GM12878 (cell line): ENCODE data around the gene TAAR9. TPM values are rescaled to one million over a fixed set of nuclear protein-coding genes. Genes with fewer than 3 reads are reported as not detected.

ENCODE experiments used
- ATAC-seq: fragments of 200-7000 bp; cut with Tn5 transposase; 3 replicates; pipeline ENCODE4 v1.9.1; 2020; ENCODE audit warnings: mild to moderate bottlenecking, moderate library complexity
- BruUV-seq: library from RNA; stranded (reverse); fragments of 400-500 nt; replicated peaks from 2 replicates; lab custom pipeline; 2021; lab: Mats Ljungman, UMichigan
- CTCF ChIA-PET: fragments of 300-600 bp; sonication (Branson Sonifier 250); formaldehyde crosslinking; extraction: SDS; loops from one replicate; lab custom pipeline; 2021; ENCODE audit warnings: inconsistent platforms; lab: Yijun Ruan, JAX
- POLR2A ChIA-PET: fragments of 350-600 bp; formaldehyde crosslinking; extraction: SDS; loops from one replicate; lab custom pipeline; 2021; ENCODE audit warnings: inconsistent platforms; lab: Charles Lee
- RAD21 ChIA-PET: fragments of 300-600 bp; sonication (Branson Sonifier 250); formaldehyde crosslinking; loops from one replicate; lab custom pipeline; 2023; ENCODE audit warnings: antibody characterized with exemption; ENCODE audit not compliant: unreplicated experiment; lab: Charles Lee
- SMC1A ChIA-PET: fragments of 300-600 bp; sonication (Branson Sonifier 250); formaldehyde crosslinking; loops from one replicate; lab custom pipeline; 2023; ENCODE audit not compliant: unreplicated experiment, uncharacterized antibody; lab: Charles Lee
- DNase-seq: peaks from one replicate; pipeline ENCODE4 v3.0.0-alpha.2; 2011; ENCODE audit warnings: low read depth, low spot score
- FAIRE-seq: peaks from 3 replicates; lab custom pipeline; 2011; peaks lifted over from hg19 to GRCh38; lab: Jason Lieb, UNC
- H2AFZ ChIP-seq: 2 replicates; pipeline ENCODE4 v1.6.0; 2011; ENCODE audit warnings: low read depth, low read length, control low read depth; ENCODE audit not compliant: control insufficient read depth
- H3K27ac ChIP-seq: 2 replicates; pipeline ENCODE4 v1.5.1; 2011; ENCODE audit warnings: control low read depth; ENCODE audit not compliant: control insufficient read depth, insufficient read depth
- H3K27me3 ChIP-seq, 2 experiments: replicated peaks in 1 of 2; 2 replicates each; pipeline versions ENCODE4 v1.6.0 to v1.6.1; 2011; ENCODE audit warnings: low read length in 1 of 2; ENCODE audit not compliant: control insufficient read depth in 2 of 2, insufficient read depth in 2 of 2
- H3K36me3 ChIP-seq, 2 experiments: 2 replicates each; pipeline ENCODE4 v1.5.1; 2011; ENCODE audit warnings: low read length in 1 of 2; ENCODE audit not compliant: control insufficient read depth in 2 of 2, insufficient read depth in 2 of 2
- H3K4me1 ChIP-seq: 2 replicates; pipeline ENCODE4 v1.6.1; 2011; ENCODE audit warnings: mild to moderate bottlenecking, low read length, moderate library complexity, mixed read lengths; ENCODE audit not compliant: control insufficient read depth, insufficient read depth
- H3K4me2 ChIP-seq: 2 replicates; pipeline ENCODE4 v1.6.0; 2011; ENCODE audit warnings: control low read depth; ENCODE audit not compliant: control insufficient read depth, insufficient read depth
- H3K4me3 ChIP-seq: fragments of 200-600 bp; sonication (generic); 2 replicates; pipeline ENCODE4 v1.5.1; 2016
- H3K79me2 ChIP-seq: 2 replicates; pipeline ENCODE4 v1.6.0; 2011; ENCODE audit warnings: low read length; ENCODE audit not compliant: control insufficient read depth, insufficient read depth
- H3K9ac ChIP-seq: 2 replicates; pipeline ENCODE4 v1.8.0; 2011; ENCODE audit warnings: low read length, control low read depth, mixed read lengths; ENCODE audit not compliant: control insufficient read depth, insufficient read depth
- H3K9me3 ChIP-seq: replicated peaks from 3 replicates; pipeline ENCODE4 v1.5.1; 2011; ENCODE audit warnings: mild to moderate bottlenecking, low read length; ENCODE audit not compliant: control insufficient read depth, insufficient read depth
- H4K20me1 ChIP-seq: 2 replicates; pipeline ENCODE4 v1.6.0; 2011; ENCODE audit not compliant: control insufficient read depth, insufficient read depth
- CBX3 ChIP-seq: fragments of 200-600 bp; sonication (generic); IDR thresholded peaks from 2 replicates; pipeline ENCODE4 v1.6.1; 2016; ENCODE audit warnings: low read depth, borderline replicate concordance
- DPF2 ChIP-seq: fragments of 450-650 bp; IDR thresholded peaks from 2 replicates; pipeline ENCODE4 v1.6.1; 2017; ENCODE audit warnings: mild to moderate bottlenecking
- EGR1 ChIP-seq, 2 experiments: IDR thresholded peaks; 1 replicate in 1 of 2; 2 replicates in 1 of 2; pipeline ENCODE4 v1.6.1; 2011 to 2012; ENCODE audit warnings: low read depth in 2 of 2, low read length in 2 of 2, borderline replicate concordance in 1 of 2, mild to moderate bottlenecking in 1 of 2, moderate library complexity in 1 of 2
- MYB ChIP-seq: fragments of 150-350 bp; IDR thresholded peaks from 2 replicates; pipeline ENCODE4 v1.6.1; 2014; ENCODE audit warnings: mild to moderate bottlenecking, low read depth, low read length, borderline replicate concordance
- NBN ChIP-seq: fragments of 450-650 bp; IDR thresholded peaks from 2 replicates; pipeline ENCODE4 v1.6.1; 2016
- WGBS: methylation state at CpG from one replicate; pipeline ENCODE4 v1.1.6; 2016; ENCODE audit warnings: low lambda C conversion rate; ENCODE audit not compliant: insufficient replicate concordance, insufficient coverage; ENCODE audit errors: missing lambda C conversion rate; 5-methylcytosine and 5-hydroxymethylcytosine counted together
- in situ Hi-C: fragments of 300-500 bp; cut with MboI; formaldehyde crosslinking; loops from 9 replicates; pipeline ENCODE4 v1.14.3; 2018; ENCODE audit warnings: mixed read lengths
- intact Hi-C: fragments of 100-400 bp; cut with micrococcal nuclease; formaldehyde crosslinking; loops from one replicate; pipeline ENCODE4 v1.14.2; 2022; ENCODE audit not compliant: unreplicated experiment
- polyA plus RNA-seq, 11 experiments: library from polyadenylated mRNA; depleted of rRNA in 4 of 11; unstranded in 6 of 11; stranded (reverse) in 5 of 11; fragments of >200 nt; fragmentation: Nextera tagmentation in 4 of 11; fragmentation: Illumina TruSeq in 1 of 11; extraction: Ambion mirVana in 4 of 11; extraction: Trizol in 1 of 11; gene quantifications; 1 replicate in 1 of 11; 2 replicates in 10 of 11; pipeline versions ENCODE4 v1.2.1 to v1.2.3, GENCODE V29; 2011 to 2016; ENCODE audit warnings: inconsistent platforms in 2 of 11, missing spikeins in 2 of 11, low read depth in 1 of 11
- total RNA-seq, 4 experiments: library from RNA; depleted of rRNA in 3 of 4; stranded (reverse); fragments of >200 nt in 3 of 4; fragmentation: Illumina TruSeq in 1 of 4; extraction: Trizol in 1 of 4; gene quantifications; 2 replicates each; pipeline versions ENCODE4 v1.2.1 to v1.2.3, GENCODE V29; 2013 to 2021
- TF ChIP-seq, protein P1 (sequence below): IDR thresholded peaks from 2 replicates; pipeline ENCODE4 v1.6.1; 2012; ENCODE audit warnings: low read length, inconsistent platforms
- TF ChIP-seq, protein P2 (sequence below): fragments of 150-350 bp; IDR thresholded peaks from 2 replicates; pipeline ENCODE4 v1.6.1; 2014; ENCODE audit warnings: mild to moderate bottlenecking, low read depth, low read length

The TAAR9 gene
- total and polyA plus RNA-seq, 10 of the 15 experiments (the other 5 are each of a cell fraction or from before 2014, with no cell fraction given) = not detected

DNA sequence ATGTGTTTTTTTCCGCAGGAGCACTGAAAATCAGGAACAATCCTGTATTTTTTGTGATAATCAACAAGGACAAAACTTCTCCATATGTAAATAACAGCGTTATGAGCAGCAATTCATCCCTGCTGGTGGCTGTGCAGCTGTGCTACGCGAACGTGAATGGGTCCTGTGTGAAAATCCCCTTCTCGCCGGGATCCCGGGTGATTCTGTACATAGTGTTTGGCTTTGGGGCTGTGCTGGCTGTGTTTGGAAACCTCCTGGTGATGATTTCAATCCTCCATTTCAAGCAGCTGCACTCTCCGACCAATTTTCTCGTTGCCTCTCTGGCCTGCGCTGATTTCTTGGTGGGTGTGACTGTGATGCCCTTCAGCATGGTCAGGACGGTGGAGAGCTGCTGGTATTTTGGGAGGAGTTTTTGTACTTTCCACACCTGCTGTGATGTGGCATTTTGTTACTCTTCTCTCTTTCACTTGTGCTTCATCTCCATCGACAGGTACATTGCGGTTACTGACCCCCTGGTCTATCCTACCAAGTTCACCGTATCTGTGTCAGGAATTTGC, 32.2 kb downstream of the TAAR9 start, which contains the start of gene TAAR6:
TAAR6 (plus strand) TSS at position 102 of the 557 bp plus-strand sequence; CDS start at position 102, 0 bp downstream.
- intact Hi-C loops (no loop called here), in situ Hi-C loops (no loop called here)
- H3K4me2 ChIP-seq = no peak within 1 kb of the TSS
- FAIRE-seq (no peak), ATAC-seq (no peak), DNase-seq (no peak)
- ChIA-PET RAD21 (no interaction called here), SMC1A (interaction anchor here (0.7 kb wide), 1 partner anchor 246 kb away, joined by 3 read pairs; no protein-coding TSS in a partner anchor), CTCF (no interaction called here), POLR2A (no interaction called here)
- no peak within 1 kb of the TSS for H3K4me3 ChIP-seq
- H4K20me1 ChIP-seq = no peaks in the 10 kb centered on the region
- H3K9me3 ChIP-seq = no peaks in the 10 kb centered on the region
- H3K36me3 ChIP-seq = no peaks in the 10 kb centered on the region
- BruUV-seq = no TSS peak
- H3K27me3 ChIP-seq = no peaks in the 10 kb centered on the region
- 56% methylated on average over 15 of the region's 15 CpGs for WGBS
- no peaks in the 10 kb centered on the region for H3K79me2 ChIP-seq
- no peaks in the 10 kb centered on the region for H3K4me1 ChIP-seq
- H3K9ac ChIP-seq = no peak within 1 kb of the TSS
- no peak within 1 kb of the TSS for H3K27ac ChIP-seq
- TF ChIP-seq DPF2 (no peak), CBX3 (no peak), EGR1 (IDR thresholded peaks at IDR 0.05; ENCODE audit: borderline replicate concordance in 1 of 2, low read depth in 2 of 2, low read length in 2 of 2) (no peak), NBN (no peak), MYB (no peak)
- TF ChIP-seq, protein P1, sequence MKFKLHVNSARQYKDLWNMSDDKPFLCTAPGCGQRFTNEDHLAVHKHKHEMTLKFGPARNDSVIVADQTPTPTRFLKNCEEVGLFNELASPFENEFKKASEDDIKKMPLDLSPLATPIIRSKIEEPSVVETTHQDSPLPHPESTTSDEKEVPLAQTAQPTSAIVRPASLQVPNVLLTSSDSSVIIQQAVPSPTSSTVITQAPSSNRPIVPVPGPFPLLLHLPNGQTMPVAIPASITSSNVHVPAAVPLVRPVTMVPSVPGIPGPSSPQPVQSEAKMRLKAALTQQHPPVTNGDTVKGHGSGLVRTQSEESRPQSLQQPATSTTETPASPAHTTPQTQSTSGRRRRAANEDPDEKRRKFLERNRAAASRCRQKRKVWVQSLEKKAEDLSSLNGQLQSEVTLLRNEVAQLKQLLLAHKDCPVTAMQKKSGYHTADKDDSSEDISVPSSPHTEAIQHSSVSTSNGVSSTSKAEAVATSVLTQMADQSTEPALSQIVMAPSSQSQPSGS = no peak
- TF ChIP-seq, protein P2, sequence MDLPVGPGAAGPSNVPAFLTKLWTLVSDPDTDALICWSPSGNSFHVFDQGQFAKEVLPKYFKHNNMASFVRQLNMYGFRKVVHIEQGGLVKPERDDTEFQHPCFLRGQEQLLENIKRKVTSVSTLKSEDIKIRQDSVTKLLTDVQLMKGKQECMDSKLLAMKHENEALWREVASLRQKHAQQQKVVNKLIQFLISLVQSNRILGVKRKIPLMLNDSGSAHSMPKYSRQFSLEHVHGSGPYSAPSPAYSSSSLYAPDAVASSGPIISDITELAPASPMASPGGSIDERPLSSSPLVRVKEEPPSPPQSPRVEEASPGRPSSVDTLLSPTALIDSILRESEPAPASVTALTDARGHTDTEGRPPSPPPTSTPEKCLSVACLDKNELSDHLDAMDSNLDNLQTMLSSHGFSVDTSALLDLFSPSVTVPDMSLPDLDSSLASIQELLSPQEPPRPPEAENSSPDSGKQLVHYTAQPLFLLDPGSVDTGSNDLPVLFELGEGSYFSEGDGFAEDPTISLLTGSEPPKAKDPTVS = no peak
- H2AFZ ChIP-seq = no peak within 1 kb of the TSS
